ENCODE data around the gene ELFN2.

Gene ELFN2

GRCh38 chr22:37454857-37455686, 27.8 kb upstream of the ELFN2 start:
- no peaks in the 10 kb centered on the region for H3K36me3 ChIP-seq (replicated peaks in 1 of 2; ENCODE audit: control insufficient read depth in 2 of 2, insufficient read depth in 2 of 2, low read length in 2 of 2)
- no peak for DNase-seq (ENCODE audit: low spot score)
- no CpG with 5 or more reads among the region's 21 CpGs for WGBS, 2 donors (ENCODE audit: extremely low coverage in 2 of 2, insufficient read length in 2 of 2, insufficient replicate concordance in 1 of 2)
- no peak overlapping the region for H2AFZ ChIP-seq (ENCODE audit: low read length)
- H3K18ac ChIP-seq (ENCODE audit: low read length) = peak overlapping the region; percentile 18
- H3K27me3 ChIP-seq (ENCODE audit: control insufficient read depth in 3 of 3, insufficient read depth in 3 of 3, low read depth in 1 of 3, low read length in 3 of 3) = peaks cover 0 to 31% (median 0%) of the 10 kb centered on the region in 3 experiments
- no peak overlapping the region for H2BK15ac ChIP-seq (ENCODE audit: low read length)
- H3K79me1 ChIP-seq (ENCODE audit: low read depth, low read length) = no peaks in the 10 kb centered on the region
- no peak overlapping the region for H3K14ac ChIP-seq (ENCODE audit: low read length)
- no peak overlapping the region for H2AK5ac ChIP-seq (ENCODE audit: low read depth, low read length)
- no peak overlapping the region for H4K91ac ChIP-seq (ENCODE audit: low read depth, low read length, poor library complexity)
- H2BK12ac ChIP-seq (ENCODE audit: low read length) = no peak overlapping the region
- H3K9ac ChIP-seq (ENCODE audit: low read depth, low read length, poor library complexity) = no peak overlapping the region
- H3K4me2 ChIP-seq (ENCODE audit: insufficient read depth, low read length, poor library complexity, severe bottlenecking) = no peak overlapping the region
- no peaks in the 10 kb centered on the region for H3K9me3 ChIP-seq (replicated peaks in 1 of 2; ENCODE audit: control insufficient read depth in 2 of 2, insufficient read depth in 1 of 2, low read depth in 1 of 2, low read length in 2 of 2)
- no peak overlapping the region for H3K27ac ChIP-seq (replicated peaks; ENCODE audit: low read length)
- no peak overlapping the region for H3K4me3 ChIP-seq (ENCODE audit: low read length in 2 of 2)
- no peak overlapping the region for H2BK120ac ChIP-seq (ENCODE audit: low read depth, low read length)
- no peak overlapping the region for H3K4ac ChIP-seq (ENCODE audit: low read length)
- H4K8ac ChIP-seq (ENCODE audit: low read depth, low read length) = no peak overlapping the region
- H2BK5ac ChIP-seq (ENCODE audit: low read length) = no peak overlapping the region
- no peak overlapping the region for H3K23ac ChIP-seq (ENCODE audit: low read depth, low read length, poor library complexity)
- peaks cover 0 to 13% of the 10 kb centered on the region in 2 donors for H3K4me1 ChIP-seq (ENCODE audit: control insufficient read depth in 2 of 2, insufficient read depth in 1 of 2, low read depth in 1 of 2, low read length in 2 of 2)

GRCh38 chr22:37453696-37454095, 26.4 kb upstream of the ELFN2 start:
- no peak overlapping the region for H4K91ac ChIP-seq (ENCODE audit: low read depth, low read length, poor library complexity)
- H3K36me3 ChIP-seq (replicated peaks in 1 of 2; ENCODE audit: control insufficient read depth in 2 of 2, insufficient read depth in 2 of 2, low read length in 2 of 2) = no peaks in the 10 kb centered on the region
- no peak overlapping the region for H3K4me3 ChIP-seq (ENCODE audit: low read length in 2 of 2)
- no peak overlapping the region for H3K23ac ChIP-seq (ENCODE audit: low read depth, low read length, poor library complexity)
- DNase-seq (ENCODE audit: low spot score) = no peak
- H2AFZ ChIP-seq (ENCODE audit: low read length) = no peak overlapping the region
- H2AK5ac ChIP-seq (ENCODE audit: low read depth, low read length) = peak overlapping the region; percentile 40
- no peak overlapping the region for H2BK5ac ChIP-seq (ENCODE audit: low read length)
- H3K9me3 ChIP-seq (replicated peaks in 1 of 2; ENCODE audit: control insufficient read depth in 2 of 2, insufficient read depth in 1 of 2, low read depth in 1 of 2, low read length in 2 of 2) = no peaks in the 10 kb centered on the region
- H3K9ac ChIP-seq (ENCODE audit: low read depth, low read length, poor library complexity) = no peak overlapping the region
- peaks cover 0 to 39% (median 0%) of the 10 kb centered on the region in 3 experiments for H3K27me3 ChIP-seq (ENCODE audit: control insufficient read depth in 3 of 3, insufficient read depth in 3 of 3, low read depth in 1 of 3, low read length in 3 of 3)
- no peak overlapping the region for H3K4me2 ChIP-seq (ENCODE audit: insufficient read depth, low read length, poor library complexity, severe bottlenecking)
- H2BK15ac ChIP-seq (ENCODE audit: low read length) = no peak overlapping the region
- H3K27ac ChIP-seq (replicated peaks; ENCODE audit: low read length) = no peak overlapping the region
- H4K8ac ChIP-seq (ENCODE audit: low read depth, low read length) = no peak overlapping the region
- H3K4ac ChIP-seq (ENCODE audit: low read length) = no peak overlapping the region
- WGBS, 2 donors (ENCODE audit: extremely low coverage in 2 of 2, insufficient read length in 2 of 2, insufficient replicate concordance in 1 of 2) = no CpG with 5 or more reads among the region's 7 CpGs
- H3K14ac ChIP-seq (ENCODE audit: low read length) = peak overlapping the region; percentile 26
- H3K79me1 ChIP-seq (ENCODE audit: low read depth, low read length) = no peaks in the 10 kb centered on the region
- no peak overlapping the region for H2BK120ac ChIP-seq (ENCODE audit: low read depth, low read length)
- H3K4me1 ChIP-seq (ENCODE audit: control insufficient read depth in 2 of 2, insufficient read depth in 1 of 2, low read depth in 1 of 2, low read length in 2 of 2) = peaks cover 0 to 15% of the 10 kb centered on the region in 2 donors
- H3K18ac ChIP-seq (ENCODE audit: low read length) = no peak overlapping the region
- no peak overlapping the region for H2BK12ac ChIP-seq (ENCODE audit: low read length)

- Histone ChIP-seq H3K27me3 (ENCODE audit: control insufficient read depth in 3 of 3, insufficient read depth in 3 of 3, low read depth in 1 of 3, low read length in 3 of 3) (peaks cover 0 to 33% (median 0%) of the 10 kb centered on the region in 3 experiments), H3K4me3 (ENCODE audit: low read length in 2 of 2) (no peak overlapping the region), H3K79me1 (ENCODE audit: low read depth, low read length) (no peaks in the 10 kb centered on the region), H2BK12ac (ENCODE audit: low read length) (no peak overlapping the region), H3K14ac (ENCODE audit: low read length) (no peak overlapping the region), H4K91ac (ENCODE audit: low read depth, low read length, poor library complexity) (no peak overlapping the region), H3K9me3 (replicated peaks in 1 of 2; ENCODE audit: control insufficient read depth in 2 of 2, insufficient read depth in 1 of 2, low read depth in 1 of 2, low read length in 2 of 2) (no peaks in the 10 kb centered on the region), H2BK5ac (ENCODE audit: low read length) (no peak overlapping the region), H4K8ac (ENCODE audit: low read depth, low read length) (no peak overlapping the region), H2AFZ (ENCODE audit: low read length) (no peak overlapping the region), H3K4me1 (ENCODE audit: control insufficient read depth in 2 of 2, insufficient read depth in 1 of 2, low read depth in 1 of 2, low read length in 2 of 2) (peaks cover 0 to 14% of the 10 kb centered on the region in 2 donors), H2AK5ac (ENCODE audit: low read depth, low read length) (no peak overlapping the region), H3K9ac (ENCODE audit: low read depth, low read length, poor library complexity) (no peak overlapping the region), H3K18ac (ENCODE audit: low read length) (no peak overlapping the region), H2BK120ac (ENCODE audit: low read depth, low read length) (no peak overlapping the region), H3K4ac (ENCODE audit: low read length) (no peak overlapping the region), H3K23ac (ENCODE audit: low read depth, low read length, poor library complexity) (no peak overlapping the region), H2BK15ac (ENCODE audit: low read length) (no peak overlapping the region), H3K36me3 (replicated peaks in 1 of 2; ENCODE audit: control insufficient read depth in 2 of 2, insufficient read depth in 2 of 2, low read length in 2 of 2) (no peaks in the 10 kb centered on the region), H3K4me2 (ENCODE audit: insufficient read depth, low read length, poor library complexity, severe bottlenecking) (no peak overlapping the region), H3K27ac (replicated peaks; ENCODE audit: low read length) (no peak overlapping the region)
- DNase-seq (ENCODE audit: low spot score) = no peak
- WGBS, 2 donors (ENCODE audit: extremely low coverage in 2 of 2, insufficient read length in 2 of 2, insufficient replicate concordance in 1 of 2) = no CpG with 5 or more reads among the region's 1 CpG
These were observed 23.9 kb upstream of the ELFN2 start for GRCh38 chr22:37451218-37451617.

GRCh38 chr22:37449331-37450001, 22.2 kb upstream of the ELFN2 start:
- peak overlapping the region; percentile 65 for H3K18ac ChIP-seq (ENCODE audit: low read length)
- no peak overlapping the region for H3K4me3 ChIP-seq (ENCODE audit: low read length in 2 of 2)
- no peak overlapping the region for H2BK120ac ChIP-seq (ENCODE audit: low read depth, low read length)
- peak overlapping the region; percentile 71 for H2AK5ac ChIP-seq (ENCODE audit: low read depth, low read length)
- H3K4me2 ChIP-seq (ENCODE audit: insufficient read depth, low read length, poor library complexity, severe bottlenecking) = no peak overlapping the region
- H3K4me1 ChIP-seq (ENCODE audit: control insufficient read depth in 2 of 2, insufficient read depth in 1 of 2, low read depth in 1 of 2, low read length in 2 of 2) = peaks cover 0 to 8% of the 10 kb centered on the region in 2 donors
- no peak overlapping the region for H4K8ac ChIP-seq (ENCODE audit: low read depth, low read length)
- H4K91ac ChIP-seq (ENCODE audit: low read depth, low read length, poor library complexity) = peak overlapping the region; percentile 43
- H3K27me3 ChIP-seq (ENCODE audit: control insufficient read depth in 3 of 3, insufficient read depth in 3 of 3, low read depth in 1 of 3, low read length in 3 of 3) = peaks cover 0 to 18% (median 0%) of the 10 kb centered on the region in 3 experiments
- H3K79me1 ChIP-seq (ENCODE audit: low read depth, low read length) = no peaks in the 10 kb centered on the region
- H3K36me3 ChIP-seq (replicated peaks in 1 of 2; ENCODE audit: control insufficient read depth in 2 of 2, insufficient read depth in 2 of 2, low read length in 2 of 2) = no peaks in the 10 kb centered on the region
- no peak overlapping the region for H3K4ac ChIP-seq (ENCODE audit: low read length)
- no CpG with 5 or more reads among the region's 15 CpGs for WGBS, 2 donors (ENCODE audit: extremely low coverage in 2 of 2, insufficient read length in 2 of 2, insufficient replicate concordance in 1 of 2)
- no peaks in the 10 kb centered on the region for H3K9me3 ChIP-seq (replicated peaks in 1 of 2; ENCODE audit: control insufficient read depth in 2 of 2, insufficient read depth in 1 of 2, low read depth in 1 of 2, low read length in 2 of 2)
- H2BK15ac ChIP-seq (ENCODE audit: low read length) = no peak overlapping the region
- H2AFZ ChIP-seq (ENCODE audit: low read length) = no peak overlapping the region
- H2BK5ac ChIP-seq (ENCODE audit: low read length) = no peak overlapping the region
- peak overlapping the region; percentile 68 for H3K23ac ChIP-seq (ENCODE audit: low read depth, low read length, poor library complexity)
- H2BK12ac ChIP-seq (ENCODE audit: low read length) = no peak overlapping the region
- no peak overlapping the region for H3K27ac ChIP-seq (replicated peaks; ENCODE audit: low read length)
- no peak overlapping the region for H3K14ac ChIP-seq (ENCODE audit: low read length)
- no peak overlapping the region for H3K9ac ChIP-seq (ENCODE audit: low read depth, low read length, poor library complexity)
- no peak for DNase-seq (ENCODE audit: low spot score)
